Stimulated activated CD8-positive, alpha-beta memory T cell treated with anti-CD3 and anti-CD28 coated beads, Interleukin-4, amount 100 ng/mL, for 24 hours (primary cell): Measurements from ENCODE around the gene ZNF385A.
"Not testable (repeated sequence)": the region's sequence is repeated elsewhere in the genome, so short reads cannot be mapped to it uniquely, and the experiment has no call there.

Experiments
- DNase-seq: peaks from one replicate; pipeline ENCODE4 v3.0.0-alpha.2; 2020; ENCODE audit warnings: low read depth

ZNF385A gene

GRCh38 chr12:54325442-54326109 is 59.0 kb downstream of the ZNF385A start:
- not testable (repeated sequence) for DNase-seq

GRCh38 chr12:54324617-54325441 is 59.7 kb downstream of the ZNF385A start, which contains the start of gene COPZ1:
Gene COPZ1, plus strand, starts transcription at chr12:54325131. Its CDS starts 33 bp downstream, at chr12:54325164.
- DNase-seq, result peak; percentile 86

- DNase-seq, result no peak
Observed at GRCh38 chr12:54321363-54321762, 63.2 kb downstream of the ZNF385A start.
